Stimulated activated CD8-positive, alpha-beta memory T cell treated with anti-CD3 and anti-CD28 coated beads, Interleukin-4, amount 100 ng/mL, for 24 hours (primary cell): ENCODE data around the gene LAMB4.

Experiments
- DNase-seq: peaks from one replicate; pipeline ENCODE4 v3.0.0-alpha.2; 2020; ENCODE audit warnings: low read depth

The LAMB4 gene

GRCh38 chr7:107993891-107994291 lies 136.3 kb downstream of the LAMB4 start:
- DNase-seq = no peak

- no peak for DNase-seq
Observed at GRCh38 chr7:107989618-107990373, 140.4 kb downstream of the LAMB4 start.

GRCh38 chr7:107982918-107983389 lies 147.2 kb downstream of the LAMB4 start:
- DNase-seq = no peak

- DNase-seq = no peak
Observed at GRCh38 chr7:107982042-107982840, 147.9 kb downstream of the LAMB4 start.

GRCh38 chr7:107981466-107981865 lies 148.7 kb downstream of the LAMB4 start:
- DNase-seq = no peak

- no peak for DNase-seq
Observed at GRCh38 chr7:107980671-107981190, 149.4 kb downstream of the LAMB4 start.

- no peak for DNase-seq
Observed at GRCh38 chr7:107980171-107980570, 150.0 kb downstream of the LAMB4 start.

- no peak for DNase-seq
Observed at GRCh38 chr7:107978815-107979408, 151.2 kb downstream of the LAMB4 start.

GRCh38 chr7:107977048-107977447 lies 153.1 kb downstream of the LAMB4 start:
- DNase-seq = no peak

- DNase-seq = no peak
Observed at GRCh38 chr7:107976620-107977019, 153.5 kb downstream of the LAMB4 start.

GRCh38 chr7:107975394-107976013 lies 154.7 kb downstream of the LAMB4 start:
- no peak for DNase-seq

- no peak for DNase-seq
Observed at GRCh38 chr7:107973861-107974260, 156.3 kb downstream of the LAMB4 start.
